Naive thymus-derived CD4-positive, alpha-beta T cell (primary cell): ENCODE measurements around the gene VWF. TPM values are rescaled to one million over a fixed set of nuclear protein-coding genes. Genes with fewer than 3 reads are reported as not detected.

Experiments used
- ATAC-seq: fragments of 150-1000 bp; cut with Tn5 transposase; 2 replicates; pipeline ENCODE4 v1.10.0; 2021; ENCODE audit warnings: mild to moderate bottlenecking, moderate library complexity
- CTCF ChIA-PET: fragments of 350-600 bp; sonication (Branson Sonifier 250); formaldehyde crosslinking; loops from one replicate; lab custom pipeline; 2021; ENCODE audit warnings: antibody characterized with exemption; lab: Charles Lee
- POLR2A ChIA-PET: fragments of 350-600 bp; sonication (Branson Sonifier 250); formaldehyde crosslinking; loops from one replicate; lab custom pipeline; 2021; ENCODE audit warnings: antibody characterized with exemption, inconsistent platforms; lab: Charles Lee
- DNase-seq, 9 donors: peaks; one replicate each; pipeline versions ENCODE4 v3.0.0 to v3.0.0-alpha.2; 2020 to 2022; ENCODE audit warnings: mixed read lengths in 1 of 9
- H3K27ac ChIP-seq: one replicate; pipeline ENCODE4 v1.7.0; 2013; ENCODE audit warnings: mild to moderate bottlenecking, low read depth, low read length, moderate library complexity
- H3K27me3 ChIP-seq, 2 donors: one replicate each; pipeline ENCODE4 v1.7.0; 2013; ENCODE audit warnings: low read length in 2 of 2, mild to moderate bottlenecking in 2 of 2, moderate library complexity in 2 of 2; ENCODE audit not compliant: control insufficient read depth in 2 of 2, insufficient read depth in 2 of 2
- H3K36me3 ChIP-seq, 3 experiments: 1 replicate in 2 of 3; 2 replicates in 1 of 3; pipeline ENCODE4 v1.7.0; 2013; ENCODE audit warnings: low read length in 3 of 3, mild to moderate bottlenecking in 3 of 3, moderate library complexity in 1 of 3; ENCODE audit not compliant: insufficient read depth in 3 of 3, control insufficient read depth in 2 of 3
- H3K4me1 ChIP-seq, 2 donors: one replicate each; pipeline ENCODE4 v1.7.0; 2013; ENCODE audit warnings: low read length in 2 of 2, mild to moderate bottlenecking in 2 of 2, moderate library complexity in 1 of 2; ENCODE audit not compliant: control insufficient read depth in 2 of 2, insufficient read depth in 2 of 2
- H3K4me3 ChIP-seq: 2 replicates; pipeline ENCODE4 v1.7.0; 2013; ENCODE audit warnings: mild to moderate bottlenecking, low read length
- H3K9me3 ChIP-seq, 3 experiments: 1 replicate in 2 of 3; 2 replicates in 1 of 3; pipeline ENCODE4 v1.7.0; 2013; ENCODE audit warnings: low read length in 3 of 3; ENCODE audit not compliant: control insufficient read depth in 2 of 3
- H3K27ac Mint-ChIP-seq, 9 donors: one replicate each; pipeline ENCODE4 v1.8.0; 2020 to 2022; ENCODE audit warnings: mixed read lengths in 9 of 9, mild to moderate bottlenecking in 8 of 9, moderate library complexity in 5 of 9, inconsistent platforms in 2 of 9
- H3K27me3 Mint-ChIP-seq, 5 donors: one replicate each; pipeline ENCODE4 v1.8.0; 2021 to 2022; ENCODE audit warnings: mixed read lengths in 5 of 5, mild to moderate bottlenecking in 1 of 5
- H3K36me3 Mint-ChIP-seq, 5 donors: one replicate each; pipeline ENCODE4 v1.8.0; 2020 to 2022; ENCODE audit warnings: mixed read lengths in 5 of 5, mild to moderate bottlenecking in 3 of 5, inconsistent platforms in 1 of 5
- H3K4me1 Mint-ChIP-seq, 7 donors: one replicate each; pipeline ENCODE4 v1.8.0; 2020 to 2022; ENCODE audit warnings: mixed read lengths in 7 of 7, mild to moderate bottlenecking in 3 of 7, inconsistent platforms in 1 of 7
- H3K4me3 Mint-ChIP-seq, 10 donors: one replicate each; pipeline ENCODE4 v1.8.0; 2020 to 2022; ENCODE audit warnings: mild to moderate bottlenecking in 10 of 10, mixed read lengths in 10 of 10, moderate library complexity in 6 of 10, inconsistent platforms in 2 of 10
- H3K9me3 Mint-ChIP-seq, 11 donors: one replicate each; pipeline ENCODE4 v1.8.0; 2020 to 2022; ENCODE audit warnings: mixed read lengths in 11 of 11, mild to moderate bottlenecking in 4 of 11, inconsistent platforms in 1 of 11, moderate library complexity in 1 of 11
- intact Hi-C, 2 donors: fragments of 100-400 bp; cut with micrococcal nuclease; formaldehyde crosslinking; loops; one replicate each; pipeline ENCODE4 v1.15.1; 2023
- polyA plus RNA-seq, 2 donors: library from polyadenylated mRNA; unstranded; fragments of 300-500 nt; fragmentation: Illumina TruSeq; gene quantifications; one replicate each; pipeline ENCODE4 v1.2.3, GENCODE V29; 2021
- total RNA-seq, 6 experiments: library from RNA in 5 of 6; stranded (reverse) in 5 of 6; gene quantifications; 1 replicate in 5 of 6; 2 replicates in 1 of 6; pipeline ENCODE4 v1.2.3 and lab custom pipeline; 2021 to 2026

Gene VWF
- total and polyA plus RNA-seq, 7 experiments from 2014 or later = 0.21 to 0.34 (median 0.32) TPM; not detected in 4

GRCh38 chr12:5910790-5911548, 213.5 kb downstream of the VWF start:
- no peak overlapping the region for H3K27ac ChIP-seq
- CTCF ChIA-PET = no interaction called here
- no peak overlapping the region for H3K27ac Mint-ChIP-seq
- POLR2A ChIA-PET = no interaction called here
- no peaks in the 10 kb centered on the region for H3K9me3 Mint-ChIP-seq
- H3K4me1 Mint-ChIP-seq = no peaks in the 10 kb centered on the region
- H3K36me3 ChIP-seq = no peaks in the 10 kb centered on the region
- no peaks in the 10 kb centered on the region for H3K36me3 Mint-ChIP-seq
- intact Hi-C loops = no loop called here
- H3K27me3 Mint-ChIP-seq = peaks cover 0 to 19% (median 19%) of the 10 kb centered on the region in 5 donors
- H3K4me1 ChIP-seq = no peaks in the 10 kb centered on the region
- H3K4me3 ChIP-seq = no peak overlapping the region
- no peaks in the 10 kb centered on the region for H3K27me3 ChIP-seq
- no peaks in the 10 kb centered on the region for H3K9me3 ChIP-seq
- no peak for DNase-seq
- ATAC-seq = no peak
- H3K4me3 Mint-ChIP-seq = no peak overlapping the region

GRCh38 chr12:5909560-5909959, 214.9 kb downstream of the VWF start:
- DNase-seq (no peak), ATAC-seq (no peak)
- H3K27ac ChIP-seq = no peak overlapping the region
- intact Hi-C loops = no loop called here
- H3K4me3 ChIP-seq = no peak overlapping the region
- ChIA-PET CTCF (no interaction called here), POLR2A (no interaction called here)
- Mint-ChIP-seq H3K27ac (no peak overlapping the region), H3K4me3 (no peak overlapping the region), H3K4me1 (no peaks in the 10 kb centered on the region), H3K9me3 (no peaks in the 10 kb centered on the region), H3K27me3 (peaks cover 0 to 29% (median 22%) of the 10 kb centered on the region in 5 donors), H3K36me3 (no peaks in the 10 kb centered on the region)
- H3K27me3 ChIP-seq = no peaks in the 10 kb centered on the region
- no peaks in the 10 kb centered on the region for H3K36me3 ChIP-seq
- no peaks in the 10 kb centered on the region for H3K9me3 ChIP-seq
- no peaks in the 10 kb centered on the region for H3K4me1 ChIP-seq

GRCh38 chr12:5908251-5908650, 216.2 kb downstream of the VWF start:
- intact Hi-C loops = no loop called here
- no peaks in the 10 kb centered on the region for H3K4me1 ChIP-seq
- H3K27me3 Mint-ChIP-seq = peaks cover 0 to 37% (median 22%) of the 10 kb centered on the region in 5 donors
- H3K27ac ChIP-seq = no peak overlapping the region
- ChIA-PET POLR2A (no interaction called here), CTCF (no interaction called here)
- ATAC-seq (no peak), DNase-seq (no peak)
- no peaks in the 10 kb centered on the region for H3K9me3 Mint-ChIP-seq
- H3K9me3 ChIP-seq = no peaks in the 10 kb centered on the region
- no peaks in the 10 kb centered on the region for H3K36me3 ChIP-seq
- no peaks in the 10 kb centered on the region for H3K27me3 ChIP-seq
- no peaks in the 10 kb centered on the region for H3K4me1 Mint-ChIP-seq
- H3K27ac Mint-ChIP-seq = no peak overlapping the region
- no peak overlapping the region for H3K4me3 ChIP-seq
- no peak overlapping the region for H3K4me3 Mint-ChIP-seq
- no peaks in the 10 kb centered on the region for H3K36me3 Mint-ChIP-seq

- peaks cover 0 to 37% (median 21%) of the 10 kb centered on the region in 5 donors for H3K27me3 Mint-ChIP-seq
These were observed 216.7 kb downstream of the VWF start for GRCh38 chr12:5907807-5908206.

GRCh38 chr12:5905757-5906156, 218.7 kb downstream of the VWF start:
- H3K27ac Mint-ChIP-seq = no peak overlapping the region

More at GRCh38 chr12:5907807-5908206, 216.7 kb downstream of the VWF start:
- Histone ChIP-seq H3K36me3 (no peaks in the 10 kb centered on the region), H3K9me3 (no peaks in the 10 kb centered on the region), H3K4me1 (no peaks in the 10 kb centered on the region), H3K27me3 (no peaks in the 10 kb centered on the region), H3K4me3 (no peak overlapping the region), H3K27ac (no peak overlapping the region)
- intact Hi-C loops = no loop called here
- ATAC-seq (no peak), DNase-seq (no peak)
- POLR2A ChIA-PET = no interaction called here
- Mint-ChIP-seq H3K9me3 (no peaks in the 10 kb centered on the region), H3K36me3 (no peaks in the 10 kb centered on the region), H3K4me3 (no peak overlapping the region), H3K27ac (no peak overlapping the region), H3K4me1 (no peaks in the 10 kb centered on the region)
- CTCF ChIA-PET = no interaction called here

GRCh38 chr12:5904969-5905368, 219.5 kb downstream of the VWF start:
- Mint-ChIP-seq H3K4me3 (no peak overlapping the region), H3K27ac (no peak overlapping the region), H3K4me1 (no peaks in the 10 kb centered on the region), H3K27me3 (peaks cover 0 to 44% (median 20%) of the 10 kb centered on the region in 5 donors), H3K36me3 (no peaks in the 10 kb centered on the region), H3K9me3 (no peaks in the 10 kb centered on the region)
- ATAC-seq = no peak
- CTCF ChIA-PET = interaction anchor here (0.5 kb wide), 1 partner anchor 1382 kb away, joined by 3 read pairs; no protein-coding TSS in a partner anchor
- H3K4me1 ChIP-seq = no peaks in the 10 kb centered on the region
- H3K36me3 ChIP-seq = no peaks in the 10 kb centered on the region
- no peaks in the 10 kb centered on the region for H3K9me3 ChIP-seq
- no peak overlapping the region for H3K4me3 ChIP-seq
- H3K27me3 ChIP-seq = no peaks in the 10 kb centered on the region
- DNase-seq = no peak
- no peak overlapping the region for H3K27ac ChIP-seq
- POLR2A ChIA-PET = no interaction called here
- intact Hi-C loops = no loop called here

More at GRCh38 chr12:5905757-5906156, 218.7 kb downstream of the VWF start:
- H3K9me3 ChIP-seq = no peaks in the 10 kb centered on the region
- Mint-ChIP-seq H3K27me3 (peaks cover 0 to 40% (median 20%) of the 10 kb centered on the region in 5 donors), H3K9me3 (no peaks in the 10 kb centered on the region), H3K4me3 (no peak overlapping the region), H3K4me1 (no peaks in the 10 kb centered on the region), H3K36me3 (no peaks in the 10 kb centered on the region)
- no peak for ATAC-seq
- H3K4me1 ChIP-seq = no peaks in the 10 kb centered on the region
- ChIA-PET POLR2A (no interaction called here), CTCF (no interaction called here)
- DNase-seq = no peak
- no peak overlapping the region for H3K4me3 ChIP-seq
- intact Hi-C loops = no loop called here
- H3K27ac ChIP-seq = no peak overlapping the region
- no peaks in the 10 kb centered on the region for H3K36me3 ChIP-seq
- no peaks in the 10 kb centered on the region for H3K27me3 ChIP-seq

- H3K9me3 ChIP-seq = no peaks in the 10 kb centered on the region
- POLR2A ChIA-PET = no interaction called here
- Mint-ChIP-seq H3K27ac (no peak overlapping the region), H3K27me3 (peaks cover 0 to 44% (median 20%) of the 10 kb centered on the region in 5 donors), H3K4me3 (no peak overlapping the region), H3K36me3 (no peaks in the 10 kb centered on the region), H3K4me1 (no peaks in the 10 kb centered on the region), H3K9me3 (no peaks in the 10 kb centered on the region)
- DNase-seq (no peak), ATAC-seq (no peak)
- H3K36me3 ChIP-seq = no peaks in the 10 kb centered on the region
- no peak overlapping the region for H3K4me3 ChIP-seq
- intact Hi-C loops = no loop called here
- CTCF ChIA-PET = interaction anchor here (0.5 kb wide), 1 partner anchor 1382 kb away, joined by 3 read pairs; no protein-coding TSS in a partner anchor
- H3K27me3 ChIP-seq = no peaks in the 10 kb centered on the region
- H3K4me1 ChIP-seq = no peaks in the 10 kb centered on the region
- no peak overlapping the region for H3K27ac ChIP-seq
These were observed 220.0 kb downstream of the VWF start for GRCh38 chr12:5904441-5904840.
